ENCODE results near the gene ZNF564.
"Not testable (repeated sequence)": the region's sequence is repeated elsewhere in the genome, so short reads cannot be mapped to it uniquely, and the experiment has no call there.

Gene ZNF564

DNA sequence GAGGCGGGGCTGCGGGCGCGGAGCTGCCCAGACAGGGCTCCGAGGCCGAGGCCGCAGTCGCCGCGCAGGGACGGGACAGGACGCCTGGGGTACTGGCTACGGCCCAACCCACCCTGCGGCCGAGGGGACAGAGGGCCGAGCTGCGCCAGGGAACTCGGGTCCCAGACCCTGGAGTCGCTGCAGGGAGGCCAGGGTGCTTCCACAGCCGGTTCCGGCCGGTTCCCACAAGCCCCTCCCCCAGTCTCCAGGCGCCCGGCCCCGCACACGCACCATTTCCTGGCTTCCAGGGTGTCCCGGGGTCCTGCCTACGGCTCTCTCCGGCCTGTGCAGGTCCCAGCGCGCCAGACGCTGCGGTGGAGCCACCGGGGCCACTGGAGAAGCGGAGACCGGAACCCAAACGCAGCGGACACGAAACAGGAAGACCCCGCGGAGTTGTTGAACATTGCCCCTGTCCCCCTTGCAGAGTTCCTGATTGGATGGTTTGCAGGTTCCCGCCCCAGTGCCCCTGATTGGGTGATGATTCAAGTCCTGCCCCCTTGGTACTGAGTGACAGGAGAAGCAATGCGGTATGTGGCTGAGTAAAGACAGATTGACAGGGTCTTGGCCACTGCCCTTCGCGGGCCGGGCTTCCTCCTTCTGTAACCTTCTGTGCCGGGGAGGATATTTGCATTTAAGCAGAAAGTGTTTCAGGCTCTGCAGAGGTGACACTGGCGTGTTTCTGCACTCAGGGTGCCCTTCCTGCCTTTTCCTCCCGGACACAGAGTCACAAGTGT is at the start of gene ZNF564:
ZNF564 (minus strand) TSS at position 423 of the 773 bp plus-strand sequence; CDS start at position 273, 150 bp downstream.
- in situ Hi-C loops (cut with HindIII; ENCODE audit: low sequenced_read_pairs) = no loop called here

GRCh38 chr19:12597594-12597993 is 46.3 kb upstream of the ZNF564 start:
- in situ Hi-C loops (cut with HindIII; ENCODE audit: low sequenced_read_pairs) = no loop called here

DNA sequence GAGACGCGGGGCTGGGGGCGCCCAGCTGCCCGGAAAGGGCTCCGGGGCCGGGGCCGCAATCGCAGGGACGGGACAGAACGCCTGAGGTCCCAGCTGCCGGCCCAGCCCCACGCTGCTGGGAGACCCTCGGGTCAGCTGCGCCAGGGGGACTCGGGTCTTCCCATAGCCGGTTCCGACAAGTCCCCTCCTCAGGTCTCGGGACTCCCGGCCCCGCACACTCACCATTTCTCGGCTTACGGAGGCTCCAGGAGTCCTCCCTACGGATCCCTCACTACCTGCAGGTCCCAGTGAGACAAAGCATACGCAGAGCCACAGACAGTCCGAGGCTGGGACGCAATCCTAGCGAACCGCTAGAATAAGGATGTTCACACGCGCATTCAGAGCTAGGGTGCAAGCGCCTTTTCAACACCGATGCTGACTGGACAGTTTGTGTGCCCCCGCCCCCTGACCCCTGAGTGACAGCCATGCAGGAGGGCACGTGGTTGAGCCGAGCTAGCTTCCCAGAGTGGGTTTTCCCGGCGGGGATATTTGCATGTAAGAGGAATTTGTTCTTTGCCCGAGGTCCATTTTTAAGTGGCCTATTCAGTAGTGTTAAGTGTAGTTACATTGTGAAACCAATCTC is 45.8 kb upstream of the ZNF564 start:
- in situ Hi-C loops (cut with HindIII; ENCODE audit: low sequenced_read_pairs) = no loop called here

DNA sequence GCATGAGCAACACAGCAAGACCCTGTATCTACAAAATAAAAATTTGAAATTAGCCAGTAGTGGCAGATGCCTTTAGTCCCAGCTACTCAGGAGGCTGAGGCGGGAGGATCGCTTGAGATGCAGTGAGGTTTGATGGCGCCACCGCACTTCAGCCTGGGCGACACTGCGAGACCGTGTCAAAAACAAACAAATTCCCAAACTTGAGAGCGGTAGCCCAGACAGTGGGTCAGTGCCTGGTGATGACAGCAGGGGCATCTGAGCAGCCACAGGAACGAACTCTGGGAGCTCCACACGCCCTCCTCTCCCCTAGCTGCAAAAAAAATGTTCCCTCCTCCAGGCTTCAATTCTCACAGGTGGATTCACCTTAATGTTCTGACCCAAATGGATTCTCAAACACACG is 45.2 kb upstream of the ZNF564 start:
- in situ Hi-C loops (cut with HindIII; ENCODE audit: low sequenced_read_pairs) = no loop called here

DNA sequence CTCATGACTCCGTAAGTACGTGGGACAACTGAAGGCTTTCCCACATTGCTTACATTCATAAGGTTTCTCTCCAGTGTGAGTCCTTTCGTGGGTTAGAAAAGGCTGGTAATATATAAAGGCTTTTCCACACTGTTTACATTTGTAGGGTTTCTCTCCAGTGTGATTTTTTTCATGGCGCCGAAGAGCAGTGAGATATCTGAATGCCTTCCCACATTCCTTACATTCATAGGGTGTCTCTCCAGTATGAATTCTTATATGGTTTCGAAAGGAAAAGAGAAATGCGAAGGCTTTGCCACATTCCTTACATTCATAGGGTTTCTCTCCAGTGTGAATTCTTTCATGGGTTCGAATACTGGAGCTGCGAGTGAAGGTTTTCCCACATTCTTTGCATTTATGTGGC is 29.8 kb upstream of the ZNF564 start:
- in situ Hi-C loops (cut with HindIII; ENCODE audit: low sequenced_read_pairs) = no loop called here

DNA sequence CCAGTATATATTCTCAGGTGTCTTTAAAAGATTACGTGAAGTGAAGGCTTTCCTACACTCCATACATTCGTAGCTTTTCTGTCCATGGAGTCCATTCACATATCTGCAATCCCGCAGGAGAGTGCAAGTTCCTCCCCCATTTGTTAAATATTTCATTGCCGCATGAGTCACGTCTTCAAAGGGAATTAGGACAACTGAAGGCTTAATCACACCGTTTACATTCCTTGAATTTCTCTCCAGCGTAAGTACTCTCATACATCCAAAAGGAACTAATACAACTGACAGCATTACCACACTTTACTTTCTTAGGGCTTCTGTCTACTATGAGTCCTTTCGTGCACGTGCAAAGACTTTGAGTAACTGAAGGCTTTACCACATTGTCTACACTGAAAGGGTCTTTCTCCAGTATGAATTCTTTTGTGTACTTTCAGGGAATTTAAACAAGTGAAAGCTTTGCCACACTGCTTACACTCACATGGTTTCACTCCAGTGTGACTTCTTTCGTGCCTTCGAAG is 29.0 kb upstream of the ZNF564 start:
- in situ Hi-C loops (cut with HindIII; ENCODE audit: low sequenced_read_pairs) = no loop called here

DNA sequence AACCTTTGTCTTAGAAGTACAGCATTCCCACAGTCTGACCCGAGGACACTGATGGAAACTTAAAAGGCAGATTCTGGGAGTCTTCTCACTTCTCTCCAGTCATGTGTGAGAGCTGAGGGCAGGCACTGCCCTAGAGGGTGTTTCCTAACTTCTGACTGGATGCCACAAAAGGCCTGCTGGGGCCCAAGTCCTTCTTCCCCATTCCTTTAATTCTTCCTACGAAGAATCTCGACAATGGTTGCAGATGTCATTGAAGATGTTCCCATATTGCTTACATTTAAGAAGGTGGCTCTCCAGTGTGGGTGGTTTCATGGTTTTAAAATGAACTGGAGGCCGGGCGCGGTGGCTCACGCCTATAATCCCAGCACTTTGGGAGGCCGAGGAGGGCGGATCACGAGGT is 27.4 kb upstream of the ZNF564 start:
- in situ Hi-C loops (cut with HindIII; ENCODE audit: low sequenced_read_pairs) = no loop called here

- in situ Hi-C loops (cut with HindIII; ENCODE audit: low sequenced_read_pairs) = no loop called here
Measured at GRCh38 chr19:12574036-12574435, 22.8 kb upstream of the ZNF564 start.

DNA sequence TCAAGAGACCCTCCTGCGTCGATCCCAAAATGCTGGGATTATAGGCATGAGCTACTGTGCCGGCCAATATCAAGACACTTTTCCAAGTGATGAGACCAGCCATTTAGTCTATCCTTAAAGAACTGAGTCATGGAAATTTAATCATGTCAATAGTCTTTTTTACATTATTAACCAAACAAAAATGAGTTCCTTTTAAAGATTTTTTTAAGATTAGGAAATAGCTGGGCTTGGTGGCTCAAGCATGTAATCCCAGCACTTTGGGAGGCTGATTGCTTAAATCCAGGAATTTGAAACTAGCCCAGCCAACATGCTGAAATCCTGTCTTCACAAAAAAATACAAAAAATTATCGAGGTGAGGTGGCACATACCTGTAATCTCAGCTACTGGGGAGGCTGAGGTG is 16.7 kb upstream of the ZNF564 start:
- in situ Hi-C loops (cut with HindIII; ENCODE audit: low sequenced_read_pairs) = no loop called here

GRCh38 chr19:12566380-12566779 is 15.1 kb upstream of the ZNF564 start:
- in situ Hi-C loops (cut with HindIII; ENCODE audit: low sequenced_read_pairs) = not testable (repeated sequence)

GRCh38 chr19:12564016-12564664 is 12.9 kb upstream of the ZNF564 start:
- in situ Hi-C loops (cut with HindIII; ENCODE audit: low sequenced_read_pairs) = no loop called here

- in situ Hi-C loops (cut with HindIII; ENCODE audit: low sequenced_read_pairs) = no loop called here
Measured at GRCh38 chr19:12555456-12555930, 4.2 kb upstream of the ZNF564 start.

DNA sequence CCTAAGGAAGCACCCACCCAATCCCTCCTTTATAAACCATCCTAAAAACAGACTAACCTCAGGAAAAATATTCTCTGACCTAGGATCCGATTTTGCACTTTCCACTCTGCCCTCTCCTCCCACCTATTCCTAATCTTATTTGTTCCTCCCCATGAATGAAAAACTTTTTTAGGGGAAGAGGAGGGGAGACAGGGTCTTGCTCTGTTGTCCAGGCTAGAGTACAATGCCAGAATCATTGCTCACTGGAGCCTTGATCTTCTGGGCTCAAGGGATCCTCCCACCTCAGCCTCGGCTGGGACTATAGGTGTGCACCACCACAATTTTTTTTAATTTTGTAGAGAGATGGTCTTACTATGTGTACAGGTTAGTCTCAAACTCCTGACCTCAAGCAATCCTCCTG is 4.4 kb downstream of the ZNF564 start:
- in situ Hi-C loops (cut with HindIII; ENCODE audit: low sequenced_read_pairs) = no loop called here

DNA sequence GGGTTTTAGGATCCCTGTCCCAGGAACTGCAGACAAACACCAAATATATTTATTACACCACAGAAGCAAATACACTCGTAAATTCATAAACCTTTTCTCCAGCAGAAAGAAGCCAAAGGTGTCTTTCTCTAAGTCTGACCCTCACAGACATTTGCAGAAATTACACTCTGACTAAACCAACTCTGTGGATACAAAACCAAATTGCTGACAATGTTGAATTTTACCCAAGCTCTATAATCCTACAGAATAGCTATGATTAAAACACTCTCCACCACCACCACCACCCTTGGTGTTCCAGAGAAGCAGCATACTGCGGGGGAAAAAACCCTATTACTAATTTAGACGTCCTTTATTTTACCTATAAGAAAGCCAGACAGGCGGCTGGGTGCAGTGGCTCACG is 5.2 kb downstream of the ZNF564 start:
- in situ Hi-C loops (cut with HindIII; ENCODE audit: low sequenced_read_pairs) = no loop called here

- in situ Hi-C loops (cut with HindIII; ENCODE audit: low sequenced_read_pairs) = no loop called here
Measured at GRCh38 chr19:12545267-12545666, 6.0 kb downstream of the ZNF564 start.

DNA sequence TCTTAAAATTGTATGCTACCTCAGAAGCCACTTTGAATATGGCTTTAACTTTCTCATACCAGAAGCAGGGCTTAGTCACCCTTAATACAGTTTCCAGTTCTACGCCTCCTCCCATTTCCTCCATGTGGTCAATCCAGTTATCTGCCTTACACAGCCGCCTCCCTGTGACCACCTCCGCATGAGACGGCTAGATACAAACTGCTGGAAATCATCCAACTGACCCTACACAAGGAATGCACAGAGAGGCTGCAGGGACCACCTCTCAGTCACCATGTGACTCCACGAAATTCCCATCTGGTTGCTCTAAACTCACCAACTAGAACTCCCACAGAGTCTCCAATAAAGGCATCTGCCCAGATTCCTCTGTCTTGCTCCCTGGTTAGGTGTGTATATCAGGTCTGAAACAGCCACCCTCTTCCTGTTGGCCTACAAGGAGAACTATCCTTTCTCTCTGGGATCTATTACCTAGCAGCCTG is 6.8 kb downstream of the ZNF564 start:
- in situ Hi-C loops (cut with HindIII; ENCODE audit: low sequenced_read_pairs) = no loop called here

DNA sequence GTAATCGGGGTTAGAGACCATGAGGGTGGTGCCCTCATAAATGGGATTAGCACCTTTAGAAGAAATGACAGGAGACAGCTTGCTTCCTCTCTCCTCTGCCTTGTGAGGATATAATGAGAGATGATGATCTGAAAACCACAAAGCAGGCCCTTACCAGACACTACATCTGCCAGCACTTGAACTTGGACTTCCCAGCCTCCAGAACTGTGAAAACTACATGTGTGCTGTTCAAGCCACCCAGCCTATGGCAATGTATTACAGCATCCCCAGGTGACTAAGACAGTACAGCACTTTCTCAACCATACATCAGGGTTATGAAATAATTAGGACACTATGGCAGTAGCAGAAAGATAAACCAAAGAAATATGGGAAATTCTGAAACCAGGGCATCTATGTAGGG is 7.4 kb downstream of the ZNF564 start:
- in situ Hi-C loops (cut with HindIII; ENCODE audit: low sequenced_read_pairs) = no loop called here

DNA sequence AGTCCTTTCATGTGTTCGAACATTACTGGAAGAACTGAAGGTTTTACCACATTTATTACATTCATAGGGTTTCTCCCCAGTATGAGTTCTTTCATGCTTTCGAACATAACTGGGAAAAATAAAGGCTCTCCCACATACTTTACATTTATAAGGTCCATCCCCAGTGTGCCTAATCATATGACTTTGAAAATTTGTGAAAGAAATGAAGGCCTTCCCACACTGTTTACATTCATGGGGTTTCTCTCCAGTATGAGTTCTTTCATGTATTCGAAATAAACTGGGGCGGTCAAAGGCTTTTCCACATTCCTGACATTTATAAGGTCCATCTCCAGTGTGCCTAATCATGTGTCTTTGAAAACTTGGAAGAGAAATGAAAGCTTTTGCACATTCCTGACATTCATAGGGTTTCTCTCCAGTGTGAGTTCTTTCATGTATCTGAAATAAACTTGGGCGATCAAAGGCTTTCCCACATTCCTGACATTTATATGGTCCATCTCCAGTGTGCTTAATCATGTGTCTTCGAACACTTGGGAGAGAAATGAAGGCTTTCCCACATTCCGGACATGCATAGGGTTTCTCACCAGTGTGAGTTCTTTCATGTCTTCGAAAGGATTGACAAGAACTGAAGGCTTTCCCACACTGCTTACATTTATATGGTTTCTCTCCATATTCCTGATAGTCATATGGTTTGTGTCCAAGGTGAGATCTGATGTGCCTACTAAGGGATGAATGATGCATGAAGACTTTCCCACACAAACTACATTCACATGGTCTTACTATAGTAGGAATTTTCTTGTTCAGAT is 24.0 kb downstream of the ZNF564 start:
- in situ Hi-C loops (cut with HindIII; ENCODE audit: low sequenced_read_pairs) = no loop called here

DNA sequence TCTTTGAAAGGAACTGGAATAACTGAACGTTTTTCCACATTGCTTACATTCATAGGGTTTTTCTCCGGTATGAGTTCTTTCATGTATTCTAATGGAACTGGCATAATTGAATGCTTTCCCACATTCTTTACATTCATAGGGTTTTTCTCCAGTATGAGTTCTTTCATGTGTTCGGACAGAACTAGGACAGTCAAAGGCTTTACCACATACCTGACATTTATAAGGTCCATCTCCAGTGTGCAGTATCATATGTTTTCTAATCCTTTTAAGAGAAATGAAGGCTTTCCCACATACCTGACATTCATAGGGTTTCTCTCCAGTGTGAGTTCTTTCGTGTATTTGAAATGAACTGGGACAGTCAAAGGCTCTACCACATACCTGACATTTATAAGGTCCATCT is 24.7 kb downstream of the ZNF564 start:
- in situ Hi-C loops (cut with HindIII; ENCODE audit: low sequenced_read_pairs) = no loop called here

- in situ Hi-C loops (cut with HindIII; ENCODE audit: low sequenced_read_pairs) = loop anchor here (25.0 kb wide), 1 partner anchor 115 kb away; no protein-coding TSS in a partner anchor
Measured at GRCh38 chr19:12521996-12522395, 29.3 kb downstream of the ZNF564 start.
